Liver (tissue), 3 donors: ENCODE results near the gene PIKFYVE.

Experiments used
- CTCF ChIP-seq: fragments of 150-350 bp; IDR thresholded peaks from 2 replicates; pipeline ENCODE4 v1.5.1; 2017; ENCODE audit warnings: improper control_type of control experiment, low read depth, low read length; ENCODE audit not compliant: missing input control
- REST ChIP-seq: IDR thresholded peaks from 2 replicates; pipeline ENCODE4 v1.6.1; 2016; ENCODE audit warnings: antibody characterized with exemption, mild to moderate bottlenecking
- TAF1 ChIP-seq: conservative IDR thresholded peaks from 2 replicates; pipeline ENCODE4 v1.6.1; 2016; ENCODE audit warnings: antibody characterized with exemption, mild to moderate bottlenecking
- donor health status: healthy.
- donor health status: healthy.

DNA sequence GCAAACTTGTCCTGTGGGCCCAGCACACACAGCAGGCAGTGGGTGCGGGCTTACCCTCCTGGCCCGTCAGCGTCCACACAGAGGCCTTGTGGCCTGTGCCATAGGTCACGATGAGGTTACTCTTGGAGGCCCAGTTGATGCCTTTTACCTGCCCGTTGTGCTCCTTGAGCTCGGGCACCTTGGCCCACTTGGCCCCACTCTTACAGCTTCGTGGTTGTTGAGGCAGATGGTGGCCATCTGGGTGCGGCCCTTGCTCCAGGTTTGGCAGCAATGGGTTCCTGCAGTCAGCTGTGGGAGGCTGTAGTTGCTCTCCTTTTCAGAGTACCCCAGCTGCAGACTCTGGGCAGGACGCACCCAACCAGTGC lies 95.0 kb downstream of the PIKFYVE start:
- TF ChIP-seq REST (no peak), CTCF (no peak), TAF1 (no peak)
